ENCODE results near the gene NPAS1. TPM values are rescaled to one million over a fixed set of nuclear protein-coding genes. Genes with fewer than 3 reads are reported as not detected.

Gene NPAS1
- total RNA-seq, 1 donor from 2014 or later: 3.6 TPM

- Histone ChIP-seq H3K4me2 (ENCODE audit: low read length) (no peak overlapping the region), H3K79me2 (ENCODE audit: insufficient read depth, low read length) (peaks cover 4% of the 10 kb centered on the region), H2AFZ (ENCODE audit: low read depth, low read length) (no peak overlapping the region), H3K36me3 (ENCODE audit: insufficient read depth, low read length) (peaks cover 10% of the 10 kb centered on the region), H3K27me3 (ENCODE audit: insufficient read depth, low read length) (no peaks in the 10 kb centered on the region), H3K9me3 (ENCODE audit: insufficient read depth, low read depth, low read length) (no peaks in the 10 kb centered on the region), H4K20me1 (ENCODE audit: insufficient read depth, low read length) (peaks cover 13% of the 10 kb centered on the region), H3K9ac (ENCODE audit: low read length) (no peak overlapping the region), H3K27ac (ENCODE audit: low read depth, low read length) (no peak overlapping the region), H3K4me1 (ENCODE audit: insufficient read depth, low read length) (peaks cover 8% of the 10 kb centered on the region), H3K4me3 (ENCODE audit: insufficient read depth, low read depth, low read length) (no peak overlapping the region)
- Mint-ChIP-seq H3K36me3 (ENCODE audit: low read depth, unreplicated experiment) (peaks cover 19% of the 10 kb centered on the region), H3K4me1 (ENCODE audit: low read depth, unreplicated experiment) (peaks cover 11% of the 10 kb centered on the region), H3K27me3 (ENCODE audit: low read depth, unreplicated experiment) (no peaks in the 10 kb centered on the region), H3K9me3 (ENCODE audit: unreplicated experiment) (no peaks in the 10 kb centered on the region), H3K27ac (ENCODE audit: unreplicated experiment) (peak overlapping the region; percentile 53), H3K4me3 (ENCODE audit: unreplicated experiment) (no peak overlapping the region)
- TF ChIP-seq EZH2 (IDR thresholded peaks at IDR 0.05; ENCODE audit: insufficient read depth, low read length): no peak
- TF ChIP-seq CTCF (IDR thresholded peaks at IDR 0.05; ENCODE audit: insufficient read depth, low read depth, low read length): no peak
- FAIRE-seq (no peak), DNase-seq (ENCODE audit: low read depth) (no peak)
These were observed 26.7 kb upstream of the NPAS1 start for GRCh38 chr19:46992699-46993535.

- no peak overlapping the region for H3K4me3 ChIP-seq (ENCODE audit: insufficient read depth, low read depth, low read length)
- no peak overlapping the region for H3K27ac Mint-ChIP-seq (ENCODE audit: unreplicated experiment)
- H3K4me1 Mint-ChIP-seq (ENCODE audit: low read depth, unreplicated experiment): peaks cover 11% of the 10 kb centered on the region
- no peak overlapping the region for H3K4me2 ChIP-seq (ENCODE audit: low read length)
- no peak overlapping the region for H3K27ac ChIP-seq (ENCODE audit: low read depth, low read length)
- H3K79me2 ChIP-seq (ENCODE audit: insufficient read depth, low read length): peaks cover 4% of the 10 kb centered on the region
- H3K4me3 Mint-ChIP-seq (ENCODE audit: unreplicated experiment): peak overlapping the region; percentile 35
- no peaks in the 10 kb centered on the region for H3K27me3 ChIP-seq (ENCODE audit: insufficient read depth, low read length)
- H3K9me3 ChIP-seq (ENCODE audit: insufficient read depth, low read depth, low read length): no peaks in the 10 kb centered on the region
- H3K9me3 Mint-ChIP-seq (ENCODE audit: unreplicated experiment): no peaks in the 10 kb centered on the region
- peaks cover 8% of the 10 kb centered on the region for H3K4me1 ChIP-seq (ENCODE audit: insufficient read depth, low read length)
- no peak for TF ChIP-seq CTCF (IDR thresholded peaks at IDR 0.05; ENCODE audit: insufficient read depth, low read depth, low read length)
- no peak for TF ChIP-seq EZH2 (IDR thresholded peaks at IDR 0.05; ENCODE audit: insufficient read depth, low read length)
- H3K27me3 Mint-ChIP-seq (ENCODE audit: low read depth, unreplicated experiment): no peaks in the 10 kb centered on the region
- H3K36me3 Mint-ChIP-seq (ENCODE audit: low read depth, unreplicated experiment): peaks cover 17% of the 10 kb centered on the region
- H4K20me1 ChIP-seq (ENCODE audit: insufficient read depth, low read length): peaks cover 18% of the 10 kb centered on the region
- no peak overlapping the region for H3K9ac ChIP-seq (ENCODE audit: low read length)
- no peak overlapping the region for H2AFZ ChIP-seq (ENCODE audit: low read depth, low read length)
- peaks cover 10% of the 10 kb centered on the region for H3K36me3 ChIP-seq (ENCODE audit: insufficient read depth, low read length)
- no peak for FAIRE-seq
- no peak for DNase-seq (ENCODE audit: low read depth)
These were observed 26.0 kb upstream of the NPAS1 start for GRCh38 chr19:46993622-46994021.

GRCh38 chr19:46994141-46994686 lies 25.4 kb upstream of the NPAS1 start:
- H3K79me2 ChIP-seq (ENCODE audit: insufficient read depth, low read length): peaks cover 4% of the 10 kb centered on the region
- no peaks in the 10 kb centered on the region for H3K27me3 ChIP-seq (ENCODE audit: insufficient read depth, low read length)
- H3K36me3 Mint-ChIP-seq (ENCODE audit: low read depth, unreplicated experiment): peaks cover 19% of the 10 kb centered on the region
- H3K9me3 Mint-ChIP-seq (ENCODE audit: unreplicated experiment): no peaks in the 10 kb centered on the region
- peaks cover 18% of the 10 kb centered on the region for H4K20me1 ChIP-seq (ENCODE audit: insufficient read depth, low read length)
- peaks cover 10% of the 10 kb centered on the region for H3K36me3 ChIP-seq (ENCODE audit: insufficient read depth, low read length)
- H3K27me3 Mint-ChIP-seq (ENCODE audit: low read depth, unreplicated experiment): no peaks in the 10 kb centered on the region
- no peak overlapping the region for H3K9ac ChIP-seq (ENCODE audit: low read length)
- TF ChIP-seq CTCF (IDR thresholded peaks at IDR 0.05; ENCODE audit: insufficient read depth, low read depth, low read length) (no peak), EZH2 (IDR thresholded peaks at IDR 0.05; ENCODE audit: insufficient read depth, low read length) (no peak)
- DNase-seq (ENCODE audit: low read depth) (no peak), FAIRE-seq (no peak)
- no peak overlapping the region for H3K27ac ChIP-seq (ENCODE audit: low read depth, low read length)
- H3K4me3 Mint-ChIP-seq (ENCODE audit: unreplicated experiment): no peak overlapping the region
- peaks cover 11% of the 10 kb centered on the region for H3K4me1 Mint-ChIP-seq (ENCODE audit: low read depth, unreplicated experiment)
- no peak overlapping the region for H3K27ac Mint-ChIP-seq (ENCODE audit: unreplicated experiment)
- H3K4me3 ChIP-seq (ENCODE audit: insufficient read depth, low read depth, low read length): no peak overlapping the region
- H3K4me1 ChIP-seq (ENCODE audit: insufficient read depth, low read length): peaks cover 8% of the 10 kb centered on the region
- H3K9me3 ChIP-seq (ENCODE audit: insufficient read depth, low read depth, low read length): no peaks in the 10 kb centered on the region
- H3K4me2 ChIP-seq (ENCODE audit: low read length): no peak overlapping the region
- H2AFZ ChIP-seq (ENCODE audit: low read depth, low read length): no peak overlapping the region

Measured in astrocyte (in vitro differentiated cells and primary cell).